OCI-LY3 (cell line): ENCODE data around the gene MTRF1.

Experiments used
- CTCF ChIP-seq: fragments of 200-600, 300-600 bp; sonication (generic); IDR thresholded peaks from 2 replicates; pipeline ENCODE4 v1.5.1; 2014; ENCODE audit warnings: antibody characterized with exemption, low read length, low read depth
- EZH2phosphoT487 ChIP-seq: fragments of 200-600 bp; shearing (Covaris generic); IDR thresholded peaks from 2 replicates; pipeline ENCODE4 v1.6.1; 2018; ENCODE audit warnings: antibody characterized with exemption, mixed run types, low read depth

DNA sequence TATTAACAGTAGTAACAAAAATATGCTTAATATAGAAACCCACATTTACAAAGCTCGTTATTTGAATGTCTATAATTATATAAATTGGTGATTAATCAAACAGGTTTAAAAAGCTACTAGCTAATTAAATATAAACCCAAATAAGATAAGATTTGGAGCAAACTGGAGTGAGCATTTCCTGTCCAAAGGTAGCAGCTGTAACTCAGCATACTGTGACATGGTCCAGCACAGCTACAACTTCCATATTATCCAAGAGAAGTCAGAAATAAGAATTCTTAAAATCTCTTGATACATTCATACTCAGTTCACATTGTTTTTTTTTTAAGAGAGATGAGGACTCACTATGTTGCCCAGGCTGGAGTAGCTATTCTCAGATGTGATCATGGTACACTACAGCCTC, 8.5 kb downstream of the MTRF1 start:
- TF ChIP-seq CTCF (no peak), EZH2phosphoT487 (no peak)
